Astrocyte of the cerebellum (primary cell): ENCODE results near the gene CCDC85C.

ENCODE experiments used
- DNase-seq: peaks from one replicate; pipeline ENCODE4 v3.0.0-alpha.2; 2011; ENCODE audit warnings: low read depth
- H3K4me3 ChIP-seq: 2 replicates; pipeline ENCODE4 v1.5.1; 2011; ENCODE audit warnings: mild to moderate bottlenecking, low read depth, low read length, moderate library complexity
- CTCF ChIP-seq: IDR thresholded peaks from 2 replicates; pipeline ENCODE4 v1.5.1; 2012; ENCODE audit warnings: low read length, low read depth, moderate library complexity, mild to moderate bottlenecking; ENCODE audit errors: missing control alignments
- in situ Hi-C: cut with HindIII; loops from 2 replicates; pipeline ENCODE4 v1.10.0; 2017; ENCODE audit warnings: low sequenced_read_pairs

Gene CCDC85C

GRCh38 chr14:99551034-99551922 lies 52.7 kb downstream of the CCDC85C start:
- no peak overlapping the region for H3K4me3 ChIP-seq
- TF ChIP-seq CTCF: no peak
- in situ Hi-C loops: no loop called here
- DNase-seq: no peak

- TF ChIP-seq CTCF: no peak
- H3K4me3 ChIP-seq: no peak overlapping the region
- no peak for DNase-seq
- in situ Hi-C loops: no loop called here
Observed at GRCh38 chr14:99550387-99550992, 53.5 kb downstream of the CCDC85C start.

- DNase-seq: no peak
- no peak for TF ChIP-seq CTCF
- no peak overlapping the region for H3K4me3 ChIP-seq
- in situ Hi-C loops: loop anchor here (10.0 kb wide), 1 partner anchor 65 kb away; no protein-coding TSS in a partner anchor
Observed at GRCh38 chr14:99549684-99550083, 54.3 kb downstream of the CCDC85C start.

- in situ Hi-C loops: loop anchor here (10.0 kb wide), 1 partner anchor 66 kb away; no protein-coding TSS in a partner anchor
- no peak for DNase-seq
- TF ChIP-seq CTCF: no peak
- H3K4me3 ChIP-seq: no peak overlapping the region
Observed at GRCh38 chr14:99548871-99549515, 55.0 kb downstream of the CCDC85C start.

- no peak for TF ChIP-seq CTCF
- DNase-seq: no peak
- H3K4me3 ChIP-seq: no peak overlapping the region
- in situ Hi-C loops: loop anchor here (10.0 kb wide), 1 partner anchor 67 kb away; no protein-coding TSS in a partner anchor
Observed at GRCh38 chr14:99548255-99548654, 55.8 kb downstream of the CCDC85C start.

GRCh38 chr14:99546234-99546879 lies 57.6 kb downstream of the CCDC85C start:
- no peak for DNase-seq
- in situ Hi-C loops: loop anchor here (10.0 kb wide), 1 partner anchor 68 kb away; no protein-coding TSS in a partner anchor
- H3K4me3 ChIP-seq: no peak overlapping the region
- TF ChIP-seq CTCF: no peak
